Vagina (tissue), 2 donors: ENCODE data around the gene CKAP5. TPM values are rescaled to one million over a fixed set of nuclear protein-coding genes. Genes with fewer than 3 reads are reported as not detected.

Experiments
- DNase-seq, 2 donors: peaks; one replicate each; pipeline ENCODE4 v3.0.0-alpha.2; 2017; ENCODE audit errors: extremely low spot score in 2 of 2
- H3K27ac ChIP-seq: fragments of 200-600 bp; sonication (generic); one replicate; pipeline ENCODE4 v1.5.1; 2019
- H3K27me3 ChIP-seq: fragments of 200-600 bp; sonication (generic); one replicate; pipeline ENCODE4 v1.5.1; 2019
- H3K36me3 ChIP-seq, 2 donors: fragments of 200-600 bp; sonication (generic); one replicate each; pipeline ENCODE4 v1.5.1; 2017 to 2019
- H3K4me1 ChIP-seq: fragments of 200-600 bp; sonication (generic); one replicate; pipeline ENCODE4 v1.5.1; 2019
- H3K4me3 ChIP-seq, 2 donors: fragments of 200-600 bp; sonication (generic); 1 replicate in 1 of 2; 2 replicates in 1 of 2; pipeline ENCODE4 v1.5.1; 2016 to 2019
- H3K9me3 ChIP-seq: fragments of 200-600 bp; sonication (generic); one replicate; pipeline ENCODE4 v1.5.1; 2019
- POLR2A ChIP-seq, 2 donors: fragments of 450-650 bp; IDR thresholded peaks; one replicate each; pipeline ENCODE4 v1.6.1; 2017; ENCODE audit warnings: antibody characterized with exemption in 2 of 2, mild to moderate bottlenecking in 2 of 2, moderate library complexity in 2 of 2
- POLR2AphosphoS5 ChIP-seq, 2 donors: sonication (generic); formaldehyde crosslinking; IDR thresholded peaks; one replicate each; pipeline ENCODE4 v1.9.0; 2017; ENCODE audit warnings: antibody characterized with exemption in 2 of 2, mild to moderate bottlenecking in 2 of 2, low read depth in 1 of 2; ENCODE audit not compliant: insufficient read depth in 1 of 2
- intact Hi-C: fragments of 100-400 bp; cut with DNase I; formaldehyde crosslinking; loops from one replicate; pipeline ENCODE4 v1.15.1; 2023
- total RNA-seq: library from RNA; depleted of rRNA; stranded (reverse); fragments of >200 nt; gene quantifications from one replicate; pipeline ENCODE4 v1.2.3, GENCODE V29; 2016
- TF ChIP-seq, protein P1 (sequence below), 3 experiments: fragments of 450-650 bp in 2 of 3; fragments of 200-600 bp in 1 of 3; sonication (generic) in 1 of 3; IDR thresholded peaks; one replicate each; pipeline ENCODE4 v1.5.1; 2017 to 2019; ENCODE audit warnings: antibody characterized with exemption in 3 of 3, mild to moderate bottlenecking in 2 of 3, moderate library complexity in 2 of 3

The CKAP5 gene
- total RNA-seq, 1 donor from 2014 or later: 32.9 TPM

DNA sequence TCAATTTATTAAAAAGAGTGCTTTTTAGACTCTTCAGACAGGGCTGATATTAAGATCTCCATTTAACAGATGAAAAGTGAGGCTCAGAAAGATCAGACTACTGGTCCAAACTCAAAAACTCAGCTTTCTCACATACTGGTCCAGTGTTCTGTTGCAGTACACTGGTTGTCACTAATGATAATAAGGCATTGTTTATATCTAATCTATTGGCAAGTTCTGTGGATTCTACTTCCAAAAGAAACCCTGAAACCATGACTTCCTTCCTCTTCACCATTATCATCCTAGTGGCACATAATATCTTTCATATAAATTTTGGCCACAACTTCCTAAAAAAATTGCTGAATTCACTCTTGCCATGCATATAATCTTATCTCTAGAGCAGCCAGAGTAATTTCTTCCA is 90.1 kb downstream of the CKAP5 start:
- intact Hi-C loops: loop anchor here (5.0 kb wide), 1 partner anchor 1364 kb away; no protein-coding TSS in a partner anchor
- Histone ChIP-seq H3K36me3 (peaks cover 0 to 75% of the 10 kb centered on the region in 2 donors), H3K9me3 (no peaks in the 10 kb centered on the region), H3K4me1 (no peaks in the 10 kb centered on the region), H3K27ac (no peak overlapping the region), H3K27me3 (no peaks in the 10 kb centered on the region), H3K4me3 (no peak overlapping the region)
- no peak for DNase-seq
- TF ChIP-seq POLR2A (IDR thresholded peaks at IDR 0.05): no peak
- TF ChIP-seq, protein P1, sequence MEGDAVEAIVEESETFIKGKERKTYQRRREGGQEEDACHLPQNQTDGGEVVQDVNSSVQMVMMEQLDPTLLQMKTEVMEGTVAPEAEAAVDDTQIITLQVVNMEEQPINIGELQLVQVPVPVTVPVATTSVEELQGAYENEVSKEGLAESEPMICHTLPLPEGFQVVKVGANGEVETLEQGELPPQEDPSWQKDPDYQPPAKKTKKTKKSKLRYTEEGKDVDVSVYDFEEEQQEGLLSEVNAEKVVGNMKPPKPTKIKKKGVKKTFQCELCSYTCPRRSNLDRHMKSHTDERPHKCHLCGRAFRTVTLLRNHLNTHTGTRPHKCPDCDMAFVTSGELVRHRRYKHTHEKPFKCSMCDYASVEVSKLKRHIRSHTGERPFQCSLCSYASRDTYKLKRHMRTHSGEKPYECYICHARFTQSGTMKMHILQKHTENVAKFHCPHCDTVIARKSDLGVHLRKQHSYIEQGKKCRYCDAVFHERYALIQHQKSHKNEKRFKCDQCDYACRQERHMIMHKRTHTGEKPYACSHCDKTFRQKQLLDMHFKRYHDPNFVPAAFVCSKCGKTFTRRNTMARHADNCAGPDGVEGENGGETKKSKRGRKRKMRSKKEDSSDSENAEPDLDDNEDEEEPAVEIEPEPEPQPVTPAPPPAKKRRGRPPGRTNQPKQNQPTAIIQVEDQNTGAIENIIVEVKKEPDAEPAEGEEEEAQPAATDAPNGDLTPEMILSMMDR (IDR thresholded peaks at IDR 0.05): no peak
- TF ChIP-seq POLR2AphosphoS5 (IDR thresholded peaks at IDR 0.05; ENCODE audit: insufficient read depth in 1 of 2, low read depth in 1 of 2): no peak

DNA sequence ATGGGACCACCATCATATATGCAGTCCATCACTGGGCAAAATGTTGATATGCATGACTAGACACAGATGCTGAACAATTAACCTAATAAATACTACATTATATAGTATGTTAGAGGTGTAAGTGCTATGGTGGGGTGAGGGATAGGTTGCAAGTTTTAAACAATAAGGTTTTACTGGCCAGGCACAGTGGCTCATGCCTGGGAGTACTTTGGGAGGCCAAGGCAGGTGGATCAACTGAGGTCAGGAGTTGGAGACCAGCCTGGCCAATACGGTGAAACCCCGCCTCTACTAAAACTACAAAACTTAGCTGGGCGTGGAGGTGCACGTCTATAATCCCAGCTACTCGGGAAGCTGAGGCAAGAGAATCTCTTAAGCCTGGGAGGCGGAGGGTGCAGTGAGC is 98.9 kb downstream of the CKAP5 start:
- no peak for DNase-seq
- H3K9me3 ChIP-seq: no peaks in the 10 kb centered on the region
- H3K4me3 ChIP-seq: no peak overlapping the region
- no peaks in the 10 kb centered on the region for H3K4me1 ChIP-seq
- H3K27me3 ChIP-seq: no peaks in the 10 kb centered on the region
- peaks cover 0 to 85% of the 10 kb centered on the region in 2 donors for H3K36me3 ChIP-seq
- TF ChIP-seq, protein P1 (IDR thresholded peaks at IDR 0.05): no peak
- no peak for TF ChIP-seq POLR2A (IDR thresholded peaks at IDR 0.05)
- no peak for TF ChIP-seq POLR2AphosphoS5 (IDR thresholded peaks at IDR 0.05; ENCODE audit: insufficient read depth in 1 of 2, low read depth in 1 of 2)
- no peak overlapping the region for H3K27ac ChIP-seq
- intact Hi-C loops: no loop called here

DNA sequence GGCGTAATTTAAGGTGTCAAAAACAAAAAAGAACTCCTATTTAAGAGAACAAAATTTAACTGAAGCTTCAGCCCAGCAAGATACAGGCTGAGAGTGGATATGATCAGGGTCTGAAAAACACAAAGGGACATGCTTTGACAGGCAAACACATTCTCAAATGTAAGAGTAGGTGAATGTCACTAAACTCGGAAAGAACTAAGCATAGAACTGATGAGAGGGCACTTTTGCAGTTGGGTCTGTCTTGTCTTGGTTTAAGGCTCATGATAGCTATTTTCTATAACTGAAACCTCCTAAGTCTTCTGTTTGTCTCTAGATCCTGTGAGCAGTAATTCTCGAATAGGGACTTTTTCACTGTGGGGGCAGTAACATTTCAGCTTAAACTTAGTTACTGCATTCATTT is 100.1 kb downstream of the CKAP5 start:
- no peak for DNase-seq
- TF ChIP-seq, protein P1 (IDR thresholded peaks at IDR 0.05): no peak
- no peak for TF ChIP-seq POLR2AphosphoS5 (IDR thresholded peaks at IDR 0.05; ENCODE audit: insufficient read depth in 1 of 2, low read depth in 1 of 2)
- no peak for TF ChIP-seq POLR2A (IDR thresholded peaks at IDR 0.05)
- H3K4me1 ChIP-seq: no peaks in the 10 kb centered on the region
- H3K9me3 ChIP-seq: no peaks in the 10 kb centered on the region
- no peaks in the 10 kb centered on the region for H3K27me3 ChIP-seq
- no peak overlapping the region for H3K4me3 ChIP-seq
- H3K36me3 ChIP-seq: peaks cover 0 to 88% of the 10 kb centered on the region in 2 donors
- H3K27ac ChIP-seq: no peak overlapping the region
- intact Hi-C loops: no loop called here

GRCh38 chr11:46745328-46745727 is 100.8 kb downstream of the CKAP5 start:
- Histone ChIP-seq H3K27ac (no peak overlapping the region), H3K27me3 (no peaks in the 10 kb centered on the region), H3K4me1 (no peaks in the 10 kb centered on the region), H3K4me3 (no peak overlapping the region), H3K9me3 (no peaks in the 10 kb centered on the region), H3K36me3 (peaks cover 0 to 81% of the 10 kb centered on the region in 2 donors)
- TF ChIP-seq, protein P1 (IDR thresholded peaks at IDR 0.05): no peak
- TF ChIP-seq POLR2A (IDR thresholded peaks at IDR 0.05) (no peak), POLR2AphosphoS5 (IDR thresholded peaks at IDR 0.05; ENCODE audit: insufficient read depth in 1 of 2, low read depth in 1 of 2) (no peak)
- DNase-seq: no peak
- intact Hi-C loops: no loop called here

- H3K27ac ChIP-seq: no peak overlapping the region
Measured at GRCh38 chr11:46743693-46744339, 102.3 kb downstream of the CKAP5 start.

More at GRCh38 chr11:46743693-46744339, 102.3 kb downstream of the CKAP5 start:
- Histone ChIP-seq H3K27me3 (no peaks in the 10 kb centered on the region), H3K36me3 (peaks cover 0 to 69% of the 10 kb centered on the region in 2 donors), H3K4me1 (no peaks in the 10 kb centered on the region), H3K9me3 (no peaks in the 10 kb centered on the region), H3K4me3 (no peak overlapping the region)
- DNase-seq: no peak
- TF ChIP-seq POLR2AphosphoS5 (IDR thresholded peaks at IDR 0.05; ENCODE audit: insufficient read depth in 1 of 2, low read depth in 1 of 2): no peak
- TF ChIP-seq POLR2A (IDR thresholded peaks at IDR 0.05): no peak
- TF ChIP-seq, protein P1 (IDR thresholded peaks at IDR 0.05): no peak
- intact Hi-C loops: loop anchor here (5.0 kb wide), 1 partner anchor 1822 kb away; no protein-coding TSS in a partner anchor
